ENCODE data around the gene DKK2. TPM values are rescaled to one million over a fixed set of nuclear protein-coding genes. Genes with fewer than 3 reads are reported as not detected.

DKK2 gene
- total RNA-seq, 4 donors from 2014 or later, result 0.55 to 1.3 TPM; not detected in 2

GRCh38 chr4:106898621-106899230 lies 137.4 kb downstream of the DKK2 start:
- no peak overlapping the region for H3K4me3 ChIP-seq
- H3K36me3 ChIP-seq, result no peaks in the 10 kb centered on the region
- no peaks in the 10 kb centered on the region for H3K4me1 ChIP-seq
- intact Hi-C loops (cut with DNase I; ENCODE audit: low total_unique reads), result no loop called here
- DNase-seq, result peak; percentile 12
- in situ Hi-C loops (cut with MboI; ENCODE audit: low pct_ligation_motif_present in 1 of 4, low pct_unique_long_range_greater_than_20kb in 1 of 4, low sequenced_read_pairs in 3 of 4), result loop anchor here in 1 of 4 donors (25.0 kb wide), 1 partner anchor 536 kb away; the partner anchor contains the start of gene GIMD1
- no peaks in the 10 kb centered on the region for H3K9me3 ChIP-seq
- H3K27me3 ChIP-seq, result no peaks in the 10 kb centered on the region
- 39 to 40% methylated on average over 4 of the region's 4 CpGs for WGBS, 2 donors (ENCODE audit: low coverage in 1 of 2)
- TF ChIP-seq, protein P1, sequence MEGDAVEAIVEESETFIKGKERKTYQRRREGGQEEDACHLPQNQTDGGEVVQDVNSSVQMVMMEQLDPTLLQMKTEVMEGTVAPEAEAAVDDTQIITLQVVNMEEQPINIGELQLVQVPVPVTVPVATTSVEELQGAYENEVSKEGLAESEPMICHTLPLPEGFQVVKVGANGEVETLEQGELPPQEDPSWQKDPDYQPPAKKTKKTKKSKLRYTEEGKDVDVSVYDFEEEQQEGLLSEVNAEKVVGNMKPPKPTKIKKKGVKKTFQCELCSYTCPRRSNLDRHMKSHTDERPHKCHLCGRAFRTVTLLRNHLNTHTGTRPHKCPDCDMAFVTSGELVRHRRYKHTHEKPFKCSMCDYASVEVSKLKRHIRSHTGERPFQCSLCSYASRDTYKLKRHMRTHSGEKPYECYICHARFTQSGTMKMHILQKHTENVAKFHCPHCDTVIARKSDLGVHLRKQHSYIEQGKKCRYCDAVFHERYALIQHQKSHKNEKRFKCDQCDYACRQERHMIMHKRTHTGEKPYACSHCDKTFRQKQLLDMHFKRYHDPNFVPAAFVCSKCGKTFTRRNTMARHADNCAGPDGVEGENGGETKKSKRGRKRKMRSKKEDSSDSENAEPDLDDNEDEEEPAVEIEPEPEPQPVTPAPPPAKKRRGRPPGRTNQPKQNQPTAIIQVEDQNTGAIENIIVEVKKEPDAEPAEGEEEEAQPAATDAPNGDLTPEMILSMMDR (IDR thresholded peaks at IDR 0.05), result peak; percentile 25 to 51 (median 49)
- TF ChIP-seq POLR2AphosphoS5 (IDR thresholded peaks at IDR 0.05), result no peak
- TF ChIP-seq POLR2A (IDR thresholded peaks at IDR 0.05), result no peak
- no peak for TF ChIP-seq EP300 (IDR thresholded peaks at IDR 0.05; ENCODE audit: low read depth)
- no peak overlapping the region for H3K27ac ChIP-seq

- H3K36me3 ChIP-seq, result no peaks in the 10 kb centered on the region
- H3K4me3 ChIP-seq, result no peak overlapping the region
- intact Hi-C loops (cut with DNase I; ENCODE audit: low total_unique reads), result loop anchor here (2.0 kb wide), 1 partner anchor 75 kb away; no protein-coding TSS in a partner anchor
- in situ Hi-C loops (cut with MboI; ENCODE audit: low pct_ligation_motif_present in 1 of 4, low pct_unique_long_range_greater_than_20kb in 1 of 4, low sequenced_read_pairs in 3 of 4), result loop anchor here in 1 of 4 donors (25.0 kb wide), 1 partner anchor 532 kb away; the partner anchor contains the start of gene GIMD1
- no peak for TF ChIP-seq POLR2AphosphoS5 (IDR thresholded peaks at IDR 0.05)
- no peak for TF ChIP-seq POLR2A (IDR thresholded peaks at IDR 0.05)
- TF ChIP-seq, protein P1 (IDR thresholded peaks at IDR 0.05), result no peak
- TF ChIP-seq EP300 (IDR thresholded peaks at IDR 0.05; ENCODE audit: low read depth), result no peak
- no peaks in the 10 kb centered on the region for H3K9me3 ChIP-seq
- WGBS, 2 donors (ENCODE audit: low coverage in 1 of 2), result 63 to 65% methylated on average over 1 to 3 of the region's 3 CpGs
- no peaks in the 10 kb centered on the region for H3K4me1 ChIP-seq
- no peak for DNase-seq
- no peak overlapping the region for H3K27ac ChIP-seq
- no peaks in the 10 kb centered on the region for H3K27me3 ChIP-seq
These were observed 142.2 kb downstream of the DKK2 start for GRCh38 chr4:106893903-106894302.

DNA sequence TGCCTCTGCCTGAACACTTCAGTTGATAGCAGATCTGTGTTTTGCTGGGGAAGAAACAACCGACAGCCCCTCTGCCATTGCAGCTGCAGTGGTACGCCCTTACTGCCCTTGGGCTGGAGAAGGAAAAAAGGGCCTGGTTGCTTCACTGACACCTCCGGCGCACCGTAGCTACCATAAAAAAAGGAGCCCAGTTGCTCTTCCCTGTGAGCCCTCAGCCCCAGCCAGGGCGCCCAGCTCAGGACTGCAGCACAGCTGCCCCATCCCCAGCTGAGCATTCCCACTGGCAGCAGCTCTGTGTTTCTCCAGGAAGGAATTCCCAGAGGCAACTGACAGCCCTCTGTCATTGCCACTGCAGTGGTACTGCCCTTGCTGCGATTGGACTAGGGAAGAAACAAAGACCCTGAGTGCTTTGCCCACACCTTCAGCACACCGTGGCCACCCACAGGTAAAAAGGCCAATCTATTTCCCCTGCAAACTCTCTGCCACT lies 142.7 kb downstream of the DKK2 start:
- Histone ChIP-seq H3K27ac (no peak overlapping the region), H3K27me3 (no peaks in the 10 kb centered on the region), H3K4me3 (no peak overlapping the region), H3K9me3 (no peaks in the 10 kb centered on the region), H3K4me1 (no peaks in the 10 kb centered on the region), H3K36me3 (no peaks in the 10 kb centered on the region)
- WGBS, 2 donors (ENCODE audit: low coverage in 1 of 2), result 79% methylated on average over 8 of the region's 8 CpGs; no CpG with 5 or more reads in 1 of the 2 donors
- in situ Hi-C loops (cut with MboI; ENCODE audit: low pct_ligation_motif_present in 1 of 4, low pct_unique_long_range_greater_than_20kb in 1 of 4, low sequenced_read_pairs in 3 of 4), result loop anchor here in 1 of 4 donors (25.0 kb wide), 1 partner anchor 531 kb away; the partner anchor contains the start of gene GIMD1
- TF ChIP-seq EP300 (IDR thresholded peaks at IDR 0.05; ENCODE audit: low read depth) (no peak), POLR2AphosphoS5 (IDR thresholded peaks at IDR 0.05) (no peak), POLR2A (IDR thresholded peaks at IDR 0.05) (no peak)
- TF ChIP-seq, protein P1 (IDR thresholded peaks at IDR 0.05), result no peak
- intact Hi-C loops (cut with DNase I; ENCODE audit: low total_unique reads), result no loop called here
- no peak for DNase-seq

- Histone ChIP-seq H3K27me3 (no peaks in the 10 kb centered on the region), H3K4me3 (no peak overlapping the region), H3K9me3 (no peaks in the 10 kb centered on the region), H3K36me3 (no peaks in the 10 kb centered on the region), H3K27ac (no peak overlapping the region), H3K4me1 (no peaks in the 10 kb centered on the region)
- intact Hi-C loops (cut with DNase I; ENCODE audit: low total_unique reads) (no loop called here), in situ Hi-C loops (cut with MboI; ENCODE audit: low pct_ligation_motif_present in 1 of 4, low pct_unique_long_range_greater_than_20kb in 1 of 4, low sequenced_read_pairs in 3 of 4) (loop anchor here in 1 of 4 donors (25.0 kb wide), 1 partner anchor 530 kb away; the partner anchor contains the start of gene GIMD1)
- WGBS, 2 donors (ENCODE audit: low coverage in 1 of 2), result 87% methylated on average over 6 of the region's 6 CpGs; no CpG with 5 or more reads in 1 of the 2 donors
- no peak for DNase-seq
- TF ChIP-seq EP300 (IDR thresholded peaks at IDR 0.05; ENCODE audit: low read depth) (no peak), POLR2A (IDR thresholded peaks at IDR 0.05) (no peak), POLR2AphosphoS5 (IDR thresholded peaks at IDR 0.05) (no peak)
- TF ChIP-seq, protein P1 (IDR thresholded peaks at IDR 0.05), result no peak
These were observed 143.3 kb downstream of the DKK2 start for GRCh38 chr4:106892786-106893185.
